Measurements from ENCODE around the gene APOOL.
"Not testable (repeated sequence)": the region's sequence is repeated elsewhere in the genome, so short reads cannot be mapped to it uniquely, and the experiment has no call there.

The APOOL gene

GRCh38 chrX:85003655-85004244 is at the start of gene APOOL:
Gene APOOL (plus strand): TSS chrX:85003877. CDS start chrX:85003913, 36 bp downstream.
- DNase-seq (ENCODE audit: low read depth), result peak; percentile 91

- DNase-seq (ENCODE audit: low read depth), result no peak
These were observed 47.4 kb upstream of the APOOL start for GRCh38 chrX:84956304-84956703.

- DNase-seq (ENCODE audit: low read depth), result no peak
These were observed 28.9 kb upstream of the APOOL start for GRCh38 chrX:84974803-84975202.

GRCh38 chrX:84991739-84992138 is 11.9 kb upstream of the APOOL start:
- not testable (repeated sequence) for DNase-seq (ENCODE audit: low read depth)

GRCh38 chrX:84993150-84993549 is 10.5 kb upstream of the APOOL start:
- DNase-seq (ENCODE audit: low read depth), result no peak

GRCh38 chrX:85001344-85001743 is 2.3 kb upstream of the APOOL start:
- no peak for DNase-seq (ENCODE audit: low read depth)

GRCh38 chrX:85004255-85004654 is 578 bp downstream of the APOOL start:
- peak; percentile 32 for DNase-seq (ENCODE audit: low read depth)

- no peak for DNase-seq (ENCODE audit: low read depth)
These were observed 8.4 kb downstream of the APOOL start for GRCh38 chrX:85012098-85012497.

GRCh38 chrX:85015351-85015750 is 11.7 kb downstream of the APOOL start:
- not testable (repeated sequence) for DNase-seq (ENCODE audit: low read depth)

GRCh38 chrX:85017721-85018120 is 14.0 kb downstream of the APOOL start:
- no peak for DNase-seq (ENCODE audit: low read depth)

GRCh38 chrX:85018471-85018870 is 14.8 kb downstream of the APOOL start:
- no peak for DNase-seq (ENCODE audit: low read depth)

GRCh38 chrX:85020216-85020615 is 16.5 kb downstream of the APOOL start:
- DNase-seq (ENCODE audit: low read depth), result no peak

GRCh38 chrX:85024044-85024443 is 20.4 kb downstream of the APOOL start:
- DNase-seq (ENCODE audit: low read depth), result no peak

GRCh38 chrX:85024562-85024961 is 20.9 kb downstream of the APOOL start:
- DNase-seq (ENCODE audit: low read depth), result no peak

GRCh38 chrX:85026170-85026569 is 22.5 kb downstream of the APOOL start:
- DNase-seq (ENCODE audit: low read depth), result no peak

- no peak for DNase-seq (ENCODE audit: low read depth)
These were observed 25.4 kb downstream of the APOOL start for GRCh38 chrX:85029043-85029442.

- DNase-seq (ENCODE audit: low read depth), result no peak
These were observed 27.8 kb downstream of the APOOL start for GRCh38 chrX:85031505-85031904.

GRCh38 chrX:85037114-85037513 is 33.4 kb downstream of the APOOL start:
- DNase-seq (ENCODE audit: low read depth), result no peak

GRCh38 chrX:85051627-85052026 is 48.0 kb downstream of the APOOL start:
- DNase-seq (ENCODE audit: low read depth), result no peak

- no peak for DNase-seq (ENCODE audit: low read depth)
These were observed 48.5 kb downstream of the APOOL start for GRCh38 chrX:85052205-85052604.

- peak; percentile 79 for DNase-seq (ENCODE audit: low read depth)
These were observed 49.1 kb downstream of the APOOL start for GRCh38 chrX:85052636-85053343.

- DNase-seq (ENCODE audit: low read depth), result no peak
These were observed 62.0 kb downstream of the APOOL start for GRCh38 chrX:85065512-85066198.

GRCh38 chrX:85077247-85077646 is 73.6 kb downstream of the APOOL start:
- not testable (repeated sequence) for DNase-seq (ENCODE audit: low read depth)
